GM12878 (cell line): ENCODE results near the gene TDP1. TPM values are rescaled to one million over a fixed set of nuclear protein-coding genes. Genes with fewer than 3 reads are reported as not detected.

Experiments
- ATAC-seq: fragments of 200-7000 bp; cut with Tn5 transposase; 3 replicates; pipeline ENCODE4 v1.9.1; 2020; ENCODE audit warnings: mild to moderate bottlenecking, moderate library complexity
- BruUV-seq: library from RNA; stranded (reverse); fragments of 400-500 nt; replicated peaks from 2 replicates; lab custom pipeline; 2021; lab: Mats Ljungman, UMichigan
- CTCF ChIA-PET: fragments of 300-600 bp; sonication (Branson Sonifier 250); formaldehyde crosslinking; extraction: SDS; loops from one replicate; lab custom pipeline; 2021; ENCODE audit warnings: inconsistent platforms; lab: Yijun Ruan, JAX
- POLR2A ChIA-PET: fragments of 350-600 bp; formaldehyde crosslinking; extraction: SDS; loops from one replicate; lab custom pipeline; 2021; ENCODE audit warnings: inconsistent platforms; lab: Charles Lee
- RAD21 ChIA-PET: fragments of 300-600 bp; sonication (Branson Sonifier 250); formaldehyde crosslinking; loops from one replicate; lab custom pipeline; 2023; ENCODE audit warnings: antibody characterized with exemption; ENCODE audit not compliant: unreplicated experiment; lab: Charles Lee
- SMC1A ChIA-PET: fragments of 300-600 bp; sonication (Branson Sonifier 250); formaldehyde crosslinking; loops from one replicate; lab custom pipeline; 2023; ENCODE audit not compliant: unreplicated experiment, uncharacterized antibody; lab: Charles Lee
- DNase-seq: peaks from one replicate; pipeline ENCODE4 v3.0.0-alpha.2; 2011; ENCODE audit warnings: low read depth, low spot score
- FAIRE-seq: peaks from 3 replicates; lab custom pipeline; 2011; peaks lifted over from hg19 to GRCh38; lab: Jason Lieb, UNC
- H2AFZ ChIP-seq: 2 replicates; pipeline ENCODE4 v1.6.0; 2011; ENCODE audit warnings: low read depth, low read length, control low read depth; ENCODE audit not compliant: control insufficient read depth
- H3K27ac ChIP-seq: 2 replicates; pipeline ENCODE4 v1.5.1; 2011; ENCODE audit warnings: control low read depth; ENCODE audit not compliant: control insufficient read depth, insufficient read depth
- H3K27me3 ChIP-seq, 2 experiments: replicated peaks in 1 of 2; 2 replicates each; pipeline versions ENCODE4 v1.6.0 to v1.6.1; 2011; ENCODE audit warnings: low read length in 1 of 2; ENCODE audit not compliant: control insufficient read depth in 2 of 2, insufficient read depth in 2 of 2
- H3K36me3 ChIP-seq, 2 experiments: 2 replicates each; pipeline ENCODE4 v1.5.1; 2011; ENCODE audit warnings: low read length in 1 of 2; ENCODE audit not compliant: control insufficient read depth in 2 of 2, insufficient read depth in 2 of 2
- H3K4me1 ChIP-seq: 2 replicates; pipeline ENCODE4 v1.6.1; 2011; ENCODE audit warnings: mild to moderate bottlenecking, low read length, moderate library complexity, mixed read lengths; ENCODE audit not compliant: control insufficient read depth, insufficient read depth
- H3K4me2 ChIP-seq: 2 replicates; pipeline ENCODE4 v1.6.0; 2011; ENCODE audit warnings: control low read depth; ENCODE audit not compliant: control insufficient read depth, insufficient read depth
- H3K4me3 ChIP-seq: fragments of 200-600 bp; sonication (generic); 2 replicates; pipeline ENCODE4 v1.5.1; 2016
- H3K79me2 ChIP-seq: 2 replicates; pipeline ENCODE4 v1.6.0; 2011; ENCODE audit warnings: low read length; ENCODE audit not compliant: control insufficient read depth, insufficient read depth
- H3K9ac ChIP-seq: 2 replicates; pipeline ENCODE4 v1.8.0; 2011; ENCODE audit warnings: low read length, control low read depth, mixed read lengths; ENCODE audit not compliant: control insufficient read depth, insufficient read depth
- H3K9me3 ChIP-seq: replicated peaks from 3 replicates; pipeline ENCODE4 v1.5.1; 2011; ENCODE audit warnings: mild to moderate bottlenecking, low read length; ENCODE audit not compliant: control insufficient read depth, insufficient read depth
- H4K20me1 ChIP-seq: 2 replicates; pipeline ENCODE4 v1.6.0; 2011; ENCODE audit not compliant: control insufficient read depth, insufficient read depth
- BCL11A ChIP-seq: IDR thresholded peaks from 2 replicates; pipeline ENCODE4 v1.6.1; 2011; ENCODE audit warnings: low read depth, low read length
- CBFB ChIP-seq: IDR thresholded peaks from 2 replicates; pipeline ENCODE4 v1.6.1; 2016; ENCODE audit warnings: antibody characterized with exemption, low read depth
- CREM ChIP-seq: IDR thresholded peaks from 2 replicates; pipeline ENCODE4 v1.6.1; 2014; ENCODE audit warnings: antibody characterized with exemption, low read depth
- EP300 ChIP-seq, 2 experiments: fragments of 150-350 bp in 1 of 2; IDR thresholded peaks; 2 replicates each; pipeline ENCODE4 v1.6.1; 2011 to 2012; ENCODE audit warnings: low read depth in 2 of 2, low read length in 2 of 2, borderline replicate concordance in 1 of 2, improper control_type of control experiment in 1 of 2, inconsistent platforms in 1 of 2; ENCODE audit not compliant: control insufficient read depth in 1 of 2
- GABPA ChIP-seq: IDR thresholded peaks from 2 replicates; pipeline ENCODE4 v1.6.1; 2014; ENCODE audit warnings: antibody characterized with exemption, low read depth, mild to moderate bottlenecking, inconsistent platforms
- HDGF ChIP-seq: fragments of 450-650 bp; IDR thresholded peaks from 2 replicates; pipeline ENCODE4 v1.6.1; 2016; ENCODE audit warnings: antibody characterized with exemption
- IKZF1 ChIP-seq: fragments of 450-650 bp; conservative IDR thresholded peaks from 2 replicates; pipeline ENCODE4 v1.6.1; 2017; ENCODE audit warnings: antibody characterized with exemption, mild to moderate bottlenecking
- NFXL1 ChIP-seq: fragments of 450-650 bp; IDR thresholded peaks from 2 replicates; pipeline ENCODE4 v1.6.1; 2017; ENCODE audit warnings: antibody characterized with exemption, mild to moderate bottlenecking, borderline replicate concordance
- NR2C2 ChIP-seq: IDR thresholded peaks from 2 replicates; pipeline ENCODE4 v1.6.1; 2011; ENCODE audit warnings: borderline replicate concordance, low read depth; ENCODE audit not compliant: control insufficient read depth, insufficient read length
- NR2F1 ChIP-seq: fragments of 450-650 bp; conservative IDR thresholded peaks from 2 replicates; pipeline ENCODE4 v1.6.1; 2017; ENCODE audit warnings: mild to moderate bottlenecking
- PAX5 ChIP-seq: IDR thresholded peaks from 2 replicates; pipeline ENCODE4 v1.6.1; 2011; ENCODE audit warnings: low read depth, low read length, borderline replicate concordance
- STAT1 ChIP-seq: fragments of 450-650 bp; conservative IDR thresholded peaks from 2 replicates; pipeline ENCODE4 v1.6.1; 2014; ENCODE audit warnings: antibody characterized with exemption, mild to moderate bottlenecking
- SUZ12 ChIP-seq: fragments of 200-600 bp; sonication (generic); IDR thresholded peaks from one replicate; pipeline ENCODE4 v1.6.1; 2018; ENCODE audit warnings: antibody characterized with exemption, mild to moderate bottlenecking; ENCODE audit not compliant: unreplicated experiment
- TARDBP ChIP-seq: IDR thresholded peaks from 2 replicates; pipeline ENCODE4 v1.6.1; 2016; ENCODE audit warnings: borderline replicate concordance
- TCF7 ChIP-seq: IDR thresholded peaks from 2 replicates; pipeline ENCODE4 v1.6.1; 2014; ENCODE audit warnings: antibody characterized with exemption, borderline replicate concordance
- WRNIP1 ChIP-seq: IDR thresholded peaks from 2 replicates; pipeline ENCODE4 v1.6.1; 2011; ENCODE audit warnings: low read depth, low read length, improper control_type of control experiment, borderline replicate concordance
- ZBED1 ChIP-seq: IDR thresholded peaks from 2 replicates; pipeline ENCODE4 v1.6.1; 2016; ENCODE audit warnings: borderline replicate concordance
- ZNF207 ChIP-seq: fragments of 450-650 bp; IDR thresholded peaks from 2 replicates; pipeline ENCODE4 v1.6.1; 2014; ENCODE audit warnings: antibody characterized with exemption, mild to moderate bottlenecking, borderline replicate concordance
- WGBS: methylation state at CpG from one replicate; pipeline ENCODE4 v1.1.6; 2016; ENCODE audit warnings: low lambda C conversion rate; ENCODE audit not compliant: insufficient replicate concordance, insufficient coverage; ENCODE audit errors: missing lambda C conversion rate; 5-methylcytosine and 5-hydroxymethylcytosine counted together
- in situ Hi-C: fragments of 300-500 bp; cut with MboI; formaldehyde crosslinking; loops from 9 replicates; pipeline ENCODE4 v1.14.3; 2018; ENCODE audit warnings: mixed read lengths
- intact Hi-C: fragments of 100-400 bp; cut with micrococcal nuclease; formaldehyde crosslinking; loops from one replicate; pipeline ENCODE4 v1.14.2; 2022; ENCODE audit not compliant: unreplicated experiment
- polyA plus RNA-seq, 11 experiments: library from polyadenylated mRNA; depleted of rRNA in 4 of 11; unstranded in 6 of 11; stranded (reverse) in 5 of 11; fragments of >200 nt; fragmentation: Nextera tagmentation in 4 of 11; fragmentation: Illumina TruSeq in 1 of 11; extraction: Ambion mirVana in 4 of 11; extraction: Trizol in 1 of 11; gene quantifications; 1 replicate in 1 of 11; 2 replicates in 10 of 11; pipeline versions ENCODE4 v1.2.1 to v1.2.3, GENCODE V29; 2011 to 2016; ENCODE audit warnings: inconsistent platforms in 2 of 11, missing spikeins in 2 of 11, low read depth in 1 of 11
- total RNA-seq, 4 experiments: library from RNA; depleted of rRNA in 3 of 4; stranded (reverse); fragments of >200 nt in 3 of 4; fragmentation: Illumina TruSeq in 1 of 4; extraction: Trizol in 1 of 4; gene quantifications; 2 replicates each; pipeline versions ENCODE4 v1.2.1 to v1.2.3, GENCODE V29; 2013 to 2021
- TF ChIP-seq, protein P1 (sequence below): fragments of 450-650 bp; IDR thresholded peaks from 2 replicates; pipeline ENCODE4 v1.6.1; 2016; ENCODE audit warnings: mild to moderate bottlenecking
- TF ChIP-seq, protein P2 (sequence below): fragments of 450-650 bp; IDR thresholded peaks from 2 replicates; pipeline ENCODE4 v1.6.1; 2017; ENCODE audit warnings: mild to moderate bottlenecking

The TDP1 gene
- total and polyA plus RNA-seq, 10 of the 15 experiments (the other 5 are each of a cell fraction or from before 2014, with no cell fraction given): 40.2 to 60.4 (median 54.1) TPM

DNA sequence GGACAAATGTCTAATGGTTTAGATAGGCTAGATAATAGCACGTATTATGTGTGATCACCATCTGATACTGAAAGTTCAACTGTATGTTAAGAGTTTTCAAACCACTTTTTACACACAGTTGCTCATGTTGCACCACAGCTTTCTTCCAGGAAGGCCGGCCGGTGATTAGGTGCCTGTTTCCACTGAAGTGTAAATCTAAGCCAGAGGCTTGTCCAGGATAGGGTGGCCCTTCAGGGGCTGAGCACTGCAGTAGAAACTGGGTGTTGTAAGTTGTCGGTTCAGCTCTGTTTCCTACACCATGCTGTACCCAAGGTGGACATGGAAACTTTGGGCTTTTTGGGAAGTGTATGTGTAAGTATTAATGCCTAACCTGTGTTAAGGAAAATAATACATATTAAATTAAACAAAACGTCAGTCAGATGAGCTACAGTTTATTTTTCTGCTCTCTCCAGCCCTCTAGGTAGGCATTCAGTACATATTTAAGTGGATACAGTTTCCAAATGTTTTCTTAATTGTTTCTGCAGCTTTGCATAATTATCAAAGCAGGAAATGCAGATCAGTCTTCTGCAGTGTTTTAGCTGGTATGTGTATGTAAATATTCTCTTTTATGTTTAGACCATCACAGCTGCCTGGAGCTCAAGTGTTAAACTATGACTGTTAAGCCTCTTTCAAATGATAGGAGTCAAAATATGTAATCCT is 30.9 kb downstream of the TDP1 start:
- ChIA-PET SMC1A (interaction anchor here (0.9 to 1.1 kb wide), 2 partner anchors 9 to 20 kb away, joined by 3 to 4 read pairs; no protein-coding TSS in a partner anchor), CTCF (interaction anchor here (1.5 to 2.8 kb wide), 2 partner anchors 9 to 13 kb away, joined by 4 to 18 read pairs; no protein-coding TSS in a partner anchor), POLR2A (no interaction called here), RAD21 (no interaction called here)
- no peak overlapping the region for H3K27ac ChIP-seq
- FAIRE-seq (no peak), ATAC-seq (no peak), DNase-seq (no peak)
- H3K4me3 ChIP-seq: no peak overlapping the region
- no peaks in the 10 kb centered on the region for H3K79me2 ChIP-seq
- H3K36me3 ChIP-seq: peaks cover 4 to 20% of the 10 kb centered on the region in 2 experiments; a peak in 3 of 4 replicates
- H2AFZ ChIP-seq: no peak overlapping the region
- no peaks in the 10 kb centered on the region for H3K9me3 ChIP-seq
- no TSS peak for BruUV-seq
- H4K20me1 ChIP-seq: no peaks in the 10 kb centered on the region; the same call in 1 of the 2 replicates
- H3K27me3 ChIP-seq: no peaks in the 10 kb centered on the region
- no peak for TF ChIP-seq BCL11A
- no peak for TF ChIP-seq STAT1
- no peak for TF ChIP-seq HDGF
- TF ChIP-seq GABPA: no peak
- no peak for TF ChIP-seq ZBED1
- no peak for TF ChIP-seq NR2F1
- no peak for TF ChIP-seq TARDBP
- no peak for TF ChIP-seq NR2C2
- TF ChIP-seq WRNIP1: no peak
- no peak for TF ChIP-seq PAX5
- TF ChIP-seq IKZF1: no peak
- TF ChIP-seq, protein P1, sequence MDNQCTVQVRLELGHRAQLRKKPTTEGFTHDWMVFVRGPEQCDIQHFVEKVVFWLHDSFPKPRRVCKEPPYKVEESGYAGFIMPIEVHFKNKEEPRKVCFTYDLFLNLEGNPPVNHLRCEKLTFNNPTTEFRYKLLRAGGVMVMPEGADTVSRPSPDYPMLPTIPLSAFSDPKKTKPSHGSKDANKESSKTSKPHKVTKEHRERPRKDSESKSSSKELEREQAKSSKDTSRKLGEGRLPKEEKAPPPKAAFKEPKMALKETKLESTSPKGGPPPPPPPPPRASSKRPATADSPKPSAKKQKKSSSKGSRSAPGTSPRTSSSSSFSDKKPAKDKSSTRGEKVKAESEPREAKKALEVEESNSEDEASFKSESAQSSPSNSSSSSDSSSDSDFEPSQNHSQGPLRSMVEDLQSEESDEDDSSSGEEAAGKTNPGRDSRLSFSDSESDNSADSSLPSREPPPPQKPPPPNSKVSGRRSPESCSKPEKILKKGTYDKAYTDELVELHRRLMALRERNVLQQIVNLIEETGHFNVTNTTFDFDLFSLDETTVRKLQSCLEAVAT: no peak
- TF ChIP-seq SUZ12: no peak
- no peak for TF ChIP-seq TCF7
- no peak for TF ChIP-seq NFXL1
- no peak for TF ChIP-seq ZNF207
- no peak for TF ChIP-seq CBFB
- TF ChIP-seq, protein P2, sequence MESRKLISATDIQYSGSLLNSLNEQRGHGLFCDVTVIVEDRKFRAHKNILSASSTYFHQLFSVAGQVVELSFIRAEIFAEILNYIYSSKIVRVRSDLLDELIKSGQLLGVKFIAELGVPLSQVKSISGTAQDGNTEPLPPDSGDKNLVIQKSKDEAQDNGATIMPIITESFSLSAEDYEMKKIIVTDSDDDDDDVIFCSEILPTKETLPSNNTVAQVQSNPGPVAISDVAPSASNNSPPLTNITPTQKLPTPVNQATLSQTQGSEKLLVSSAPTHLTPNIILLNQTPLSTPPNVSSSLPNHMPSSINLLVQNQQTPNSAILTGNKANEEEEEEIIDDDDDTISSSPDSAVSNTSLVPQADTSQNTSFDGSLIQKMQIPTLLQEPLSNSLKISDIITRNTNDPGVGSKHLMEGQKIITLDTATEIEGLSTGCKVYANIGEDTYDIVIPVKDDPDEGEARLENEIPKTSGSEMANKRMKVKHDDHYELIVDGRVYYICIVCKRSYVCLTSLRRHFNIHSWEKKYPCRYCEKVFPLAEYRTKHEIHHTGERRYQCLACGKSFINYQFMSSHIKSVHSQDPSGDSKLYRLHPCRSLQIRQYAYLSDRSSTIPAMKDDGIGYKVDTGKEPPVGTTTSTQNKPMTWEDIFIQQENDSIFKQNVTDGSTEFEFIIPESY: no peak
- no peak for TF ChIP-seq EP300 (IDR thresholded peaks at IDR 0.05; ENCODE audit: borderline replicate concordance in 1 of 2, control insufficient read depth in 1 of 2, low read depth in 2 of 2, low read length in 2 of 2)
- TF ChIP-seq CREM: no peak
- H3K4me1 ChIP-seq: no peaks in the 10 kb centered on the region
- no peak overlapping the region for H3K9ac ChIP-seq
- in situ Hi-C loops: no loop called here
- no peak overlapping the region for H3K4me2 ChIP-seq
- intact Hi-C loops: no loop called here
- WGBS: 88% methylated on average over 5 of the region's 5 CpGs
